ENCODE measurements around the gene A2M.

DNA sequence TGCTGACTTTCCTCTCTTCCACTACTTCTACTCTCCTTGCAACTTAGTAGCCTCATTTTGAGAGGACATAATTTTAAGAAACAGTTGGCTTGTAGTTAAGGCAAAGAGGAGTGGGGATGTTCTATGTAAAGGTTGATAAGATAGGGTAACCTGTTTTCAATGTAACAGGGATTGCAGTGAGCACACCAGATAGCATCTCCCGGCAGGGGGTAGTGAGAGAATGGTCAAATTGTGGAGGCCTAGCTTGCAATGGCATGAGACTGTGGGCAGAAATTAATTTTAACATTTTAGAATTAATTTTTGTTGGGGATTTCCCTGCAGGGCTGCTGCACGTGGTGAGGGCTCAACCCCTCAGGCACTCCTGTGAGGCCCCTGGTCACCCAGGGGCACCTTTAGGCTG is 84.9 kb downstream of the A2M start:
- TF ChIP-seq JUNB (IDR thresholded peaks at IDR 0.05) (no peak), NFYA (IDR thresholded peaks at IDR 0.05; ENCODE audit: borderline replicate concordance, low read depth, low read length) (no peak), ZNF274 (IDR thresholded peaks at IDR 0.05; ENCODE audit: insufficient read depth, insufficient read length) (no peak), ESRRA (IDR thresholded peaks at IDR 0.05; ENCODE audit: low read length) (no peak), BHLHE40 (IDR thresholded peaks at IDR 0.05; ENCODE audit: borderline replicate concordance in 1 of 2, low read depth in 2 of 2, low read length in 1 of 2) (no peak), SMAD1 (IDR thresholded peaks at IDR 0.05; ENCODE audit: low read depth, partially characterized antibody) (no peak), ZZZ3 (IDR thresholded peaks at IDR 0.05; ENCODE audit: control insufficient read depth, insufficient read length, low read depth) (no peak)
- TF ChIP-seq, protein P1, sequence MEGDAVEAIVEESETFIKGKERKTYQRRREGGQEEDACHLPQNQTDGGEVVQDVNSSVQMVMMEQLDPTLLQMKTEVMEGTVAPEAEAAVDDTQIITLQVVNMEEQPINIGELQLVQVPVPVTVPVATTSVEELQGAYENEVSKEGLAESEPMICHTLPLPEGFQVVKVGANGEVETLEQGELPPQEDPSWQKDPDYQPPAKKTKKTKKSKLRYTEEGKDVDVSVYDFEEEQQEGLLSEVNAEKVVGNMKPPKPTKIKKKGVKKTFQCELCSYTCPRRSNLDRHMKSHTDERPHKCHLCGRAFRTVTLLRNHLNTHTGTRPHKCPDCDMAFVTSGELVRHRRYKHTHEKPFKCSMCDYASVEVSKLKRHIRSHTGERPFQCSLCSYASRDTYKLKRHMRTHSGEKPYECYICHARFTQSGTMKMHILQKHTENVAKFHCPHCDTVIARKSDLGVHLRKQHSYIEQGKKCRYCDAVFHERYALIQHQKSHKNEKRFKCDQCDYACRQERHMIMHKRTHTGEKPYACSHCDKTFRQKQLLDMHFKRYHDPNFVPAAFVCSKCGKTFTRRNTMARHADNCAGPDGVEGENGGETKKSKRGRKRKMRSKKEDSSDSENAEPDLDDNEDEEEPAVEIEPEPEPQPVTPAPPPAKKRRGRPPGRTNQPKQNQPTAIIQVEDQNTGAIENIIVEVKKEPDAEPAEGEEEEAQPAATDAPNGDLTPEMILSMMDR (IDR thresholded peaks at IDR 0.05 in 2 of 3, conservative IDR thresholded peaks at IDR 0.05 in 1 of 3; ENCODE audit: control insufficient read depth in 2 of 3, extremely low read depth in 1 of 3, insufficient read depth in 1 of 3, low read depth in 3 of 3, low read length in 3 of 3), result no peak
